ENCODE measurements around the gene HSBP1L1. TPM values are rescaled to one million over a fixed set of nuclear protein-coding genes. Genes with fewer than 3 reads are reported as not detected.

Gene HSBP1L1
- total RNA-seq, 6 experiments from 2014 or later: 16.8 to 35.1 (median 23.7) TPM

Other genes starting within 250 kb of the HSBP1L1 start
- not detected for gene KCNG2, start 166.7 kb upstream of the HSBP1L1 start, total RNA-seq
- 100 to 1,000 TPM in 3 of 6 experiments, 10 to 100 TPM in 3; 61.6 to 140 (median 95.8) TPM for gene SLC66A2, start 13.0 kb upstream of the HSBP1L1 start, total RNA-seq
- gene TXNL4A, start 23.9 kb downstream of the HSBP1L1 start, total RNA-seq: 10 to 100 TPM; 18.5 to 53.9 (median 37.8) TPM
- gene RBFA, start 69.8 kb downstream of the HSBP1L1 start, total RNA-seq: 10 to 100 TPM; 12.3 to 36.6 (median 18.8) TPM
- 1 to 10 TPM; 4.4 to 9.9 (median 7.7) TPM for gene ADNP2, start 144.6 kb downstream of the HSBP1L1 start, total RNA-seq

Data from right lobe of liver (tissue), 5 donors.